ENCODE results near the gene RAB3A. TPM values are rescaled to one million over a fixed set of nuclear protein-coding genes. Genes with fewer than 3 reads are reported as not detected.

Gene RAB3A
- total RNA-seq, 1 experiment from 2014 or later: 10.6 TPM

- DNase-seq (ENCODE audit: low read depth, low spot score): no peak
- Histone ChIP-seq H3K36me3 (ENCODE audit: control insufficient read depth in 1 of 2, insufficient read depth in 2 of 2, low read length in 2 of 2) (no peaks in the 10 kb centered on the region), H3K27me3 (ENCODE audit: insufficient read depth, low read length) (no peaks in the 10 kb centered on the region), H3K9ac (ENCODE audit: low read length) (no peak overlapping the region), H4K20me1 (ENCODE audit: insufficient read depth) (no peaks in the 10 kb centered on the region), H3K79me2 (ENCODE audit: insufficient read depth, low read length) (no peaks in the 10 kb centered on the region), H2AFZ (ENCODE audit: low read depth, low read length, poor library complexity, severe bottlenecking) (no peak overlapping the region), H3K4me3 (replicated peaks in 1 of 2; ENCODE audit: low read depth in 1 of 2, low read length in 2 of 2) (no peak overlapping the region), H3K9me2 (ENCODE audit: insufficient read depth) (no peaks in the 10 kb centered on the region), H3K9me3 (ENCODE audit: control insufficient read depth in 1 of 2, insufficient read depth in 1 of 2, low read depth in 1 of 2, low read length in 2 of 2) (no peaks in the 10 kb centered on the region), H3K4me2 (ENCODE audit: low read length) (no peak overlapping the region), H3K27ac (ENCODE audit: low read depth, low read length) (no peak overlapping the region), H3K4me1 (ENCODE audit: control insufficient read depth in 1 of 2, insufficient read depth in 2 of 2, low read length in 2 of 2) (peaks cover 15 to 34% of the 10 kb centered on the region in 2 experiments)
- BruUV-seq (replicated peaks): no TSS peak
- ChIA-PET CTCF (no interaction called here), POLR2A (no interaction called here), RAD21 (ENCODE audit: low non-redundant PET in 1 of 2, low total read pairs in 2 of 2, uncharacterized antibody in 2 of 2, unreplicated experiment in 2 of 2) (no interaction called here)
- intact Hi-C loops (cut with micrococcal nuclease): no loop called here
- ATAC-seq: no peak
- TF ChIP-seq YY1 (IDR thresholded peaks at IDR 0.05; ENCODE audit: extremely low read depth, insufficient replicate concordance, low read depth, low read length) (no peak), EZH2 (IDR thresholded peaks at IDR 0.05) (no peak), MAX (IDR thresholded peaks at IDR 0.05) (no peak), POLR2A (IDR thresholded peaks at IDR 0.05; ENCODE audit: borderline replicate concordance, extremely low read depth, insufficient read depth, insufficient read length) (no peak), JUND (IDR thresholded peaks at IDR 0.05) (no peak), ATF3 (IDR thresholded peaks at IDR 0.05) (no peak), POLR2AphosphoS5 (IDR thresholded peaks at IDR 0.05; ENCODE audit: low read depth, low read length) (no peak)
These were observed 23.3 kb upstream of the RAB3A start for GRCh38 chr19:18226956-18227780.

GRCh38 chr19:18225702-18226468 lies 22.0 kb upstream of the RAB3A start, which contains the start of gene PDE4C:
Gene PDE4C (minus strand): TSS chr19:18226438. CDS start chr19:18226415, 23 bp downstream.
- TF ChIP-seq JUND (IDR thresholded peaks at IDR 0.05) (no peak), SP1 (IDR thresholded peaks at IDR 0.05; ENCODE audit: low read depth) (no peak), POLR2A (IDR thresholded peaks at IDR 0.05; ENCODE audit: borderline replicate concordance, extremely low read depth, insufficient read depth, insufficient read length) (no peak), FOSL1 (IDR thresholded peaks at IDR 0.05; ENCODE audit: low read depth) (no peak), EZH2 (IDR thresholded peaks at IDR 0.05) (no peak), TCF7L2 (IDR thresholded peaks at IDR 0.05; ENCODE audit: borderline replicate concordance, extremely low read depth, insufficient read depth, insufficient read length) (no peak)
- no TSS peak for BruUV-seq (replicated peaks)

More at GRCh38 chr19:18225702-18226468, 22.0 kb upstream of the RAB3A start, which contains the start of gene PDE4C:
- H3K36me3 ChIP-seq (ENCODE audit: control insufficient read depth in 1 of 2, insufficient read depth in 2 of 2, low read length in 2 of 2): no peaks in the 10 kb centered on the region
- intact Hi-C loops (cut with micrococcal nuclease): no loop called here
- ATAC-seq: no peak
- RAD21 ChIA-PET (ENCODE audit: low non-redundant PET in 1 of 2, low total read pairs in 2 of 2, uncharacterized antibody in 2 of 2, unreplicated experiment in 2 of 2): no interaction called here
- no peak within 1 kb of the TSS for H3K4me3 ChIP-seq (replicated peaks in 1 of 2; ENCODE audit: low read depth in 1 of 2, low read length in 2 of 2)
- H3K9me3 ChIP-seq (ENCODE audit: control insufficient read depth in 1 of 2, insufficient read depth in 1 of 2, low read depth in 1 of 2, low read length in 2 of 2): no peaks in the 10 kb centered on the region
- no peak within 1 kb of the TSS for H3K9ac ChIP-seq (ENCODE audit: low read length)
- H2AFZ ChIP-seq (ENCODE audit: low read depth, low read length, poor library complexity, severe bottlenecking): no peak within 1 kb of the TSS
- H3K9me2 ChIP-seq (ENCODE audit: insufficient read depth): no peaks in the 10 kb centered on the region
- no peak within 1 kb of the TSS; the same call in 1 of the 2 replicates for H3K27ac ChIP-seq (ENCODE audit: low read depth, low read length)
- CTCF ChIA-PET: no interaction called here
- POLR2A ChIA-PET: no interaction called here
- H3K79me2 ChIP-seq (ENCODE audit: insufficient read depth, low read length): no peaks in the 10 kb centered on the region
- no peaks in the 10 kb centered on the region for H4K20me1 ChIP-seq (ENCODE audit: insufficient read depth)
- peaks cover 13 to 26% of the 10 kb centered on the region in 2 experiments for H3K4me1 ChIP-seq (ENCODE audit: control insufficient read depth in 1 of 2, insufficient read depth in 2 of 2, low read length in 2 of 2)
- peak within 1 kb of the TSS; percentile 91 for H3K4me2 ChIP-seq (ENCODE audit: low read length)
- DNase-seq (ENCODE audit: low read depth, low spot score): no peak
- H3K27me3 ChIP-seq (ENCODE audit: insufficient read depth, low read length): no peaks in the 10 kb centered on the region
